ENCODE measurements around the gene PCK2. TPM values are rescaled to one million over a fixed set of nuclear protein-coding genes. Genes with fewer than 3 reads are reported as not detected.

Gene PCK2
- total and polyA plus RNA-seq, 2 of the 13 experiments (the other 11 are each of a cell fraction or from before 2014, with no cell fraction given): 129 to 272 TPM

- TF ChIP-seq HES4 (CRISPR knock-in tag; IDR thresholded peaks at IDR 0.05; ENCODE audit: borderline replicate concordance): no peak
- TF ChIP-seq AGO1 (IDR thresholded peaks at IDR 0.05; ENCODE audit: low read depth, low read length, poor library complexity, severe bottlenecking): peak; percentile 70
- no peak for TF ChIP-seq CSRNP2 (CRISPR knock-in tag; conservative IDR thresholded peaks at IDR 0.05; ENCODE audit: low read depth)
- TF ChIP-seq ZSCAN30 (CRISPR knock-in tag; IDR thresholded peaks at IDR 0.05): no peak
- 0 out of 2 replicates have a peak, but pooled peaks have one; percentile 2 for TF ChIP-seq RFXAP (CRISPR knock-in tag; IDR thresholded peaks at IDR 0.05; ENCODE audit: borderline replicate concordance)
- TF ChIP-seq ARHGAP35 (CRISPR knock-in tag; IDR thresholded peaks at IDR 0.05; ENCODE audit: borderline replicate concordance): no peak
- no peak for TF ChIP-seq SOX6 (IDR thresholded peaks at IDR 0.05)
- no peak for TF ChIP-seq SOX6 (CRISPR knock-in tag; IDR thresholded peaks at IDR 0.05)
- TF ChIP-seq ZNF562 (CRISPR knock-in tag; IDR thresholded peaks at IDR 0.05; ENCODE audit: borderline replicate concordance): no peak
- no peak for TF ChIP-seq MED8 (CRISPR knock-in tag; IDR thresholded peaks at IDR 0.05; ENCODE audit: insufficient replicate concordance)
- TF ChIP-seq HNF4A (CRISPR knock-in tag; IDR thresholded peaks at IDR 0.05): no peak
- TF ChIP-seq PHF21A (CRISPR knock-in tag; IDR thresholded peaks at IDR 0.05): no peak
- TF ChIP-seq SALL2 (CRISPR knock-in tag; IDR thresholded peaks at IDR 0.05): peak; percentile 28; the same call in 1 of the 2 replicates
- 0 out of 2 replicates have a peak, but pooled peaks have one; percentile 20 for TF ChIP-seq ZNF441 (CRISPR knock-in tag; IDR thresholded peaks at IDR 0.05; ENCODE audit: borderline replicate concordance)
- TF ChIP-seq CENPT (CRISPR knock-in tag; IDR thresholded peaks at IDR 0.05; ENCODE audit: low read depth): peak; percentile 64; the same call in 1 of the 2 replicates
- 0 out of 2 replicates have a peak, but pooled peaks have one; percentile 15 for TF ChIP-seq ZBTB20 (CRISPR knock-in tag; IDR thresholded peaks at IDR 0.05; ENCODE audit: borderline replicate concordance, low read depth)
- 0 out of 2 replicates have a peak, but pooled peaks have one; percentile 15 for TF ChIP-seq ZNF276 (CRISPR knock-in tag; IDR thresholded peaks at IDR 0.05; ENCODE audit: low read depth)
- TF ChIP-seq ZNF329 (CRISPR knock-in tag; IDR thresholded peaks at IDR 0.05; ENCODE audit: low read depth): 0 out of 2 replicates have a peak, but pooled peaks have one; percentile 6
- no peak for TF ChIP-seq ZBTB8A (CRISPR knock-in tag; IDR thresholded peaks at IDR 0.05; ENCODE audit: borderline replicate concordance, low read depth)
- 0 out of 2 replicates have a peak, but pooled peaks have one; percentile 24 for TF ChIP-seq FOSL2 (CRISPR knock-in tag; IDR thresholded peaks at IDR 0.05)
- 0 out of 2 replicates have a peak, but pooled peaks have one; percentile 21 for TF ChIP-seq ZNF570 (CRISPR knock-in tag; IDR thresholded peaks at IDR 0.05; ENCODE audit: borderline replicate concordance)
- TF ChIP-seq JUND (CRISPR knock-in tag; IDR thresholded peaks at IDR 0.05): peak; percentile 38; the same call in 1 of the 2 replicates
- TF ChIP-seq ATF7 (IDR thresholded peaks at IDR 0.05): no peak
- TF ChIP-seq ATF7 (CRISPR knock-in tag; IDR thresholded peaks at IDR 0.05): 0 out of 2 replicates have a peak, but pooled peaks have one; percentile 1
These were observed 41.2 kb upstream of the PCK2 start (continued) for GRCh38 chr14:24052656-24053547.
